ENCODE data around the gene JMJD7.

GRCh38 chr15:41780727-41781126 lies 47.2 kb upstream of the JMJD7 start:
- TF ChIP-seq HDAC8 (tag; IDR thresholded peaks at IDR 0.05): no peak
- no peak for TF ChIP-seq RBBP5 (IDR thresholded peaks at IDR 0.05; ENCODE audit: borderline replicate concordance, insufficient read depth, low read length, poor library complexity, severe bottlenecking)
- no peak for TF ChIP-seq MEF2D (tag; conservative IDR thresholded peaks at IDR 0.05; ENCODE audit: low read depth)
- TF ChIP-seq ARHGAP35 (IDR thresholded peaks at IDR 0.05; ENCODE audit: partially characterized antibody): no peak
- TF ChIP-seq KDM1A (IDR thresholded peaks at IDR 0.05): no peak
